KMS-11 (cell line): ENCODE results near the gene NADK.

Experiments used
- H2AFZ ChIP-seq: fragments of 200-600 bp; sonication (generic); 2 replicates; pipeline ENCODE4 v1.6.1; 2016; ENCODE audit warnings: antibody characterized with exemption, mixed run types, low read depth
- H3K27ac ChIP-seq: fragments of 200-600 bp; sonication (generic); 2 replicates; pipeline ENCODE4 v1.6.1; 2016; ENCODE audit warnings: mild to moderate bottlenecking, mixed run types
- H3K27me3 ChIP-seq: fragments of 200-600 bp; sonication (generic); 2 replicates; pipeline ENCODE4 v1.6.1; 2017; ENCODE audit warnings: mild to moderate bottlenecking, low read depth, mixed run types, moderate library complexity; ENCODE audit not compliant: insufficient read depth
- H3K36me3 ChIP-seq: fragments of 200-600 bp; sonication (generic); 2 replicates; pipeline ENCODE4 v1.6.1; 2017; ENCODE audit warnings: mild to moderate bottlenecking, mixed run types; ENCODE audit not compliant: insufficient read depth
- H3K4me1 ChIP-seq: fragments of 200-600 bp; sonication (generic); 2 replicates; pipeline ENCODE4 v1.6.1; 2016; ENCODE audit warnings: mild to moderate bottlenecking, low read depth, mixed run types; ENCODE audit not compliant: poor library complexity, severe bottlenecking
- H3K4me2 ChIP-seq: fragments of 200-600 bp; sonication (generic); 2 replicates; pipeline ENCODE4 v1.7.0; 2016; ENCODE audit warnings: mild to moderate bottlenecking, mixed run types
- H3K4me3 ChIP-seq: fragments of 200-600 bp; sonication (generic); IDR thresholded peaks from 2 replicates; pipeline ENCODE4 v1.6.1; 2017; ENCODE audit warnings: low read depth, low read length, mixed read lengths; ENCODE audit not compliant: insufficient read depth
- H3K79me2 ChIP-seq: fragments of 200-600 bp; sonication (generic); 2 replicates; pipeline ENCODE4 v1.6.1; 2016; ENCODE audit warnings: low read depth, mixed run types; ENCODE audit not compliant: insufficient read depth
- H3K9ac ChIP-seq: fragments of 200-600 bp; sonication (generic); 2 replicates; pipeline ENCODE4 v1.6.1; 2016; ENCODE audit warnings: mild to moderate bottlenecking, mixed run types
- H4K20me1 ChIP-seq: fragments of 200-600 bp; sonication (generic); 2 replicates; pipeline ENCODE4 v1.6.1; 2016; ENCODE audit warnings: mild to moderate bottlenecking, mixed run types; ENCODE audit not compliant: insufficient read depth
- CTCF ChIP-seq: fragments of 200-600 bp; sonication (generic); conservative IDR thresholded peaks from 2 replicates; pipeline ENCODE4 v1.6.1; 2017; ENCODE audit warnings: low read depth, mild to moderate bottlenecking, antibody characterized with exemption, low read length, moderate library complexity, mixed read lengths

The NADK gene

GRCh38 chr1:1802871-1803270 lies 24.6 kb upstream of the NADK start:
- Histone ChIP-seq H2AFZ (no peak overlapping the region), H3K79me2 (peaks cover 8% of the 10 kb centered on the region; the same call in 1 of the 2 replicates), H3K4me2 (no peak overlapping the region), H4K20me1 (peaks cover 30% of the 10 kb centered on the region), H3K4me1 (peaks cover 76% of the 10 kb centered on the region), H3K27ac (no peak overlapping the region), H3K27me3 (no peaks in the 10 kb centered on the region), H3K4me3 (no peak overlapping the region), H3K36me3 (peaks cover 7% of the 10 kb centered on the region; the same call in 1 of the 2 replicates), H3K9ac (no peak overlapping the region)
- no peak for TF ChIP-seq CTCF

- Histone ChIP-seq H3K9ac (no peak overlapping the region), H3K4me3 (no peak overlapping the region), H4K20me1 (peaks cover 45% of the 10 kb centered on the region), H3K27ac (no peak overlapping the region), H3K4me2 (peak overlapping the region; percentile 43; the same call in 1 of the 2 replicates), H3K79me2 (peaks cover 8% of the 10 kb centered on the region; the same call in 1 of the 2 replicates), H3K36me3 (no peaks in the 10 kb centered on the region; the same call in 1 of the 2 replicates), H2AFZ (no peak overlapping the region), H3K27me3 (no peaks in the 10 kb centered on the region), H3K4me1 (peaks cover 53% of the 10 kb centered on the region)
- no peak for TF ChIP-seq CTCF
Observed at GRCh38 chr1:1799716-1800115, 21.4 kb upstream of the NADK start.

- peaks cover 45% of the 10 kb centered on the region for H4K20me1 ChIP-seq
- no peaks in the 10 kb centered on the region; the same call in 1 of the 2 replicates for H3K36me3 ChIP-seq
- H3K27ac ChIP-seq = no peak overlapping the region
- peaks cover 13% of the 10 kb centered on the region; the same call in 1 of the 2 replicates for H3K79me2 ChIP-seq
- no peak overlapping the region for H3K4me3 ChIP-seq
- no peak overlapping the region for H2AFZ ChIP-seq
- no peak overlapping the region for H3K9ac ChIP-seq
- TF ChIP-seq CTCF = no peak
- H3K27me3 ChIP-seq = no peaks in the 10 kb centered on the region
- H3K4me1 ChIP-seq = peaks cover 44% of the 10 kb centered on the region
- H3K4me2 ChIP-seq = no peak overlapping the region
Observed at GRCh38 chr1:1797731-1798341, 19.6 kb upstream of the NADK start.

GRCh38 chr1:1796466-1796865 lies 18.2 kb upstream of the NADK start:
- H3K79me2 ChIP-seq = peaks cover 5% of the 10 kb centered on the region; the same call in 1 of the 2 replicates

More at GRCh38 chr1:1796466-1796865, 18.2 kb upstream of the NADK start:
- H3K4me2 ChIP-seq = no peak overlapping the region
- no peak overlapping the region for H3K9ac ChIP-seq
- peaks cover 31% of the 10 kb centered on the region for H3K4me1 ChIP-seq
- no peak overlapping the region for H3K4me3 ChIP-seq
- H2AFZ ChIP-seq = no peak overlapping the region
- no peak overlapping the region for H3K27ac ChIP-seq
- no peaks in the 10 kb centered on the region; the same call in 1 of the 2 replicates for H3K36me3 ChIP-seq
- 0 out of 2 replicates have a peak, but pooled peaks have one; percentile 33 for TF ChIP-seq CTCF
- no peaks in the 10 kb centered on the region for H3K27me3 ChIP-seq
- H4K20me1 ChIP-seq = peaks cover 35% of the 10 kb centered on the region
